ENCODE measurements around the gene ZP1.

ZP1 gene

GRCh38 chr11:60878245-60879101 lies 11.1 kb downstream of the ZP1 start:
- H3K9ac ChIP-seq (ENCODE audit: low read depth, low read length) = no peak overlapping the region
- H3K4me3 ChIP-seq (ENCODE audit: low read depth, low read length) = no peak overlapping the region
- no peaks in the 10 kb centered on the region for H3K27me3 ChIP-seq (ENCODE audit: control insufficient read depth, insufficient read depth, low read length)
- H3K4me1 ChIP-seq (ENCODE audit: control insufficient read depth, insufficient read depth, low read length) = no peaks in the 10 kb centered on the region
- H3K36me3 ChIP-seq (ENCODE audit: control insufficient read depth, insufficient read depth, low read length) = peaks cover 3% of the 10 kb centered on the region
- H3K9me3 ChIP-seq (ENCODE audit: control insufficient read depth, insufficient read depth, low read length) = no peaks in the 10 kb centered on the region

GRCh38 chr11:60879104-60879503 lies 11.8 kb downstream of the ZP1 start:
- no peaks in the 10 kb centered on the region for H3K9me3 ChIP-seq (ENCODE audit: control insufficient read depth, insufficient read depth, low read length)
- H3K4me3 ChIP-seq (ENCODE audit: low read depth, low read length) = no peak overlapping the region
- peaks cover 3% of the 10 kb centered on the region for H3K36me3 ChIP-seq (ENCODE audit: control insufficient read depth, insufficient read depth, low read length)
- no peaks in the 10 kb centered on the region for H3K4me1 ChIP-seq (ENCODE audit: control insufficient read depth, insufficient read depth, low read length)
- H3K9ac ChIP-seq (ENCODE audit: low read depth, low read length) = no peak overlapping the region
- H3K27me3 ChIP-seq (ENCODE audit: control insufficient read depth, insufficient read depth, low read length) = no peaks in the 10 kb centered on the region

GRCh38 chr11:60879971-60880588 lies 12.7 kb downstream of the ZP1 start:
- H3K27me3 ChIP-seq (ENCODE audit: control insufficient read depth, insufficient read depth, low read length) = no peaks in the 10 kb centered on the region
- no peaks in the 10 kb centered on the region for H3K36me3 ChIP-seq (ENCODE audit: control insufficient read depth, insufficient read depth, low read length)
- no peak overlapping the region for H3K4me3 ChIP-seq (ENCODE audit: low read depth, low read length)
- no peaks in the 10 kb centered on the region for H3K4me1 ChIP-seq (ENCODE audit: control insufficient read depth, insufficient read depth, low read length)
- H3K9ac ChIP-seq (ENCODE audit: low read depth, low read length) = no peak overlapping the region
- H3K9me3 ChIP-seq (ENCODE audit: control insufficient read depth, insufficient read depth, low read length) = no peaks in the 10 kb centered on the region

DNA sequence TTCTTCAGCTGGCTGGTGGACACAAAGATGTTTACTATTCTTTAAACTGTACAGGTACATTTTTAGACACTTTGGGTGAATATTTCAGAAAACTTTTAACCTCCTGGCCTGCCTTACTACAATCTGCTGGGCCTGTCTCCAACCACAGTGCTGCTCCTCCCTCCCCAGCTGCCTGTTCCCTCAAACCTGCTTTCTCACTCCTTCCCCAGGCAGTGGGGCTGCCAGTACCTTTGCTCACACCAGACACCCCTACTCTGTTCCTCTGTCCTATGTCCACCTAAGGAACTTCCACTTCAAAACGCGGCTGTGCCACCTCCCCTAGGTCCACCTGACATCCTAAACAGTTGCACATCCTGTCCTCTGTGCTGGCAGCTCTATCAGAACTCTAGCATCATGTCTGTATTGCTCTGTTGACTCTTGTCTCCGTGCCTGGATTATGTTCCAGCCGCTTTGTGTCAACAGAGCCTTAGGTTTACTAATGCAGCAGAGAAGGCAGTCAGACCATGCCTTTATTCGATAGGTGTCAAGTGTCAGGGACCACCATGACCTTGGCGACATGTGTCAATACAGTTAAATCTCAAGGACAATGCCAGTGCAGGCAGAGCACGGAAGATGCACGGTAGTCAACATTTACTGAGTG lies 13.4 kb downstream of the ZP1 start:
- Histone ChIP-seq H3K36me3 (ENCODE audit: control insufficient read depth, insufficient read depth, low read length) (no peaks in the 10 kb centered on the region), H3K4me1 (ENCODE audit: control insufficient read depth, insufficient read depth, low read length) (no peaks in the 10 kb centered on the region), H3K9me3 (ENCODE audit: control insufficient read depth, insufficient read depth, low read length) (no peaks in the 10 kb centered on the region), H3K9ac (ENCODE audit: low read depth, low read length) (no peak overlapping the region), H3K4me3 (ENCODE audit: low read depth, low read length) (no peak overlapping the region), H3K27me3 (ENCODE audit: control insufficient read depth, insufficient read depth, low read length) (no peaks in the 10 kb centered on the region)

DNA sequence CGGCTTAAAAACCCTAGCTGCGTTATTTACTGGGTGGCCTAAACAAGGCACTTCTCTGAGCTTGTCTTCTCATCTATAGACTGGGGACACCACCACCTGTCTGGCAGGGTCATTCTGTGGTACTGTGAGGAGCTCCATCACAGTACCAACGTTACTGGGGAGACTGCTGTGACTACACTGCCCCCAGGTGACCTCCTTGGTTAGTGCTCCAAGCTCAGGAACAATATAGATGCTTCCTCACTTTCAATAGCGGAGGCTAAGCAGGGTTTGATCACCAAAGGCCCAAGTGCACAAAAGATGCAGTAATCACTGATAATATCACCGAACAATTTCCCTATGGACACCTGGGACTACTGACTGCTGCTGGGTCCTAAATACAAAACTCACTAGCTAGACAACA lies 20.2 kb downstream of the ZP1 start:
- H3K27me3 ChIP-seq (ENCODE audit: control insufficient read depth, insufficient read depth, low read length) = no peaks in the 10 kb centered on the region
- no peaks in the 10 kb centered on the region for H3K9me3 ChIP-seq (ENCODE audit: control insufficient read depth, insufficient read depth, low read length)
- peaks cover 11% of the 10 kb centered on the region for H3K36me3 ChIP-seq (ENCODE audit: control insufficient read depth, insufficient read depth, low read length)
- H3K4me3 ChIP-seq (ENCODE audit: low read depth, low read length) = no peak overlapping the region
- no peak overlapping the region for H3K9ac ChIP-seq (ENCODE audit: low read depth, low read length)
- no peaks in the 10 kb centered on the region for H3K4me1 ChIP-seq (ENCODE audit: control insufficient read depth, insufficient read depth, low read length)

DNA sequence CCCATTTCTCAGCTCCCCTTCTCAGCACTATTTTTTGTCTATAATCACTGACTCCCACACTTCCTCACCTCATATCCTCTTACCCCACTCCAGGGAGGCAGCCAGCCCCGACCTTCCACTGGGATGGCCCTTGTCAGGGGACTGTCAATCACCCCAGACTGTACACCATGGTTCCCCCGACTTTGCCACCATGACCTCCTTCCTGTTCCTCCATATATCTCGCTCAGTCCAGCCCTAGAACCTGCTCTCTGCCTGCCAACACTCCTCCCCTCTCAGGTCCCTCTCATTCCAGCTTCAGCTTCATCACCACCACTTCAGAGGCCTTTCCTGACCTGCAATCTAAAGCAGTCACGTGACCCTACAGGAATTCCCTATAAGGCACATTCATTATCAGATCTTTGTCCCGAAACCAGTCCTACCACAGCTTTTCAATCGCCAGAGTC lies 22.5 kb downstream of the ZP1 start:
- Histone ChIP-seq H3K27me3 (ENCODE audit: control insufficient read depth, insufficient read depth, low read length) (no peaks in the 10 kb centered on the region), H3K9me3 (ENCODE audit: control insufficient read depth, insufficient read depth, low read length) (no peaks in the 10 kb centered on the region), H3K4me1 (ENCODE audit: control insufficient read depth, insufficient read depth, low read length) (no peaks in the 10 kb centered on the region), H3K36me3 (ENCODE audit: control insufficient read depth, insufficient read depth, low read length) (peaks cover 16% of the 10 kb centered on the region), H3K9ac (ENCODE audit: low read depth, low read length) (no peak overlapping the region), H3K4me3 (ENCODE audit: low read depth, low read length) (no peak overlapping the region)

- Histone ChIP-seq H3K9me3 (ENCODE audit: control insufficient read depth, insufficient read depth, low read length) (no peaks in the 10 kb centered on the region), H3K27me3 (ENCODE audit: control insufficient read depth, insufficient read depth, low read length) (no peaks in the 10 kb centered on the region), H3K4me3 (ENCODE audit: low read depth, low read length) (no peak overlapping the region), H3K9ac (ENCODE audit: low read depth, low read length) (no peak overlapping the region), H3K4me1 (ENCODE audit: control insufficient read depth, insufficient read depth, low read length) (no peaks in the 10 kb centered on the region), H3K36me3 (ENCODE audit: control insufficient read depth, insufficient read depth, low read length) (peaks cover 21% of the 10 kb centered on the region)
Measured at GRCh38 chr11:60890696-60891095, 23.4 kb downstream of the ZP1 start.

DNA sequence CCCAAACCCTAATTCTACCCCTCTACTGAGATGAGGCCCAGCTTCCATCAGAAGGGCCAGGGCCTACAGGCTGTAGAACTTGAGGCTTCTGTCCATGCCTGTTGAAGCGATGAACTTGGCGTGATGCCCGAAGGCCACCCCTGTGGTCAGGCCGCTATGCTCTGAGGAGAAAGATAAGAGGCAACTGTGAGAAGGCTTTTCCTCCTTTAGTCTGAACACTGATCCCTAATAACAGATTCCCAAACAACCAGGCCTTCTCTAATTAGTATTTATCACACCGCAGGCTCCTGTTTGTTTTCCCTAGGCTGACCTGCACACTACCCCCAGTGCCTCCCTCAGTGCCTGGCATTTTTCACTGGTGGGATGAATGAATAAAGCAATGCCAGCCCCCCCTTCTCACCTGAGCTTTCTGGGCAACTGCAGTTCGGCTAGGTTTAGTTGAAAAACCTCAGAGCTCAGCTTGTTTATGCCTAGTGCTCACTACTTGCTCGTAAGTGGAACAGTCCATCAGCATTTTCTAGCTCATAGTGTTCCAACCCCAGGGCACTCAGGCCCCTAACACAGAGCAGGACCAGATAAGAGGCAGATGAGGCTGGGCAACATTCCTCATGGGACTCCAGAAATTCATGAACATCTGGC lies 23.9 kb downstream of the ZP1 start:
- Histone ChIP-seq H3K4me1 (ENCODE audit: control insufficient read depth, insufficient read depth, low read length) (no peaks in the 10 kb centered on the region), H3K9me3 (ENCODE audit: control insufficient read depth, insufficient read depth, low read length) (no peaks in the 10 kb centered on the region), H3K9ac (ENCODE audit: low read depth, low read length) (no peak overlapping the region), H3K4me3 (ENCODE audit: low read depth, low read length) (no peak overlapping the region), H3K36me3 (ENCODE audit: control insufficient read depth, insufficient read depth, low read length) (peaks cover 25% of the 10 kb centered on the region), H3K27me3 (ENCODE audit: control insufficient read depth, insufficient read depth, low read length) (no peaks in the 10 kb centered on the region)

GRCh38 chr11:60895687-60896086 lies 28.3 kb downstream of the ZP1 start:
- Histone ChIP-seq H3K4me1 (ENCODE audit: control insufficient read depth, insufficient read depth, low read length) (no peaks in the 10 kb centered on the region), H3K36me3 (ENCODE audit: control insufficient read depth, insufficient read depth, low read length) (peaks cover 56% of the 10 kb centered on the region)

DNA sequence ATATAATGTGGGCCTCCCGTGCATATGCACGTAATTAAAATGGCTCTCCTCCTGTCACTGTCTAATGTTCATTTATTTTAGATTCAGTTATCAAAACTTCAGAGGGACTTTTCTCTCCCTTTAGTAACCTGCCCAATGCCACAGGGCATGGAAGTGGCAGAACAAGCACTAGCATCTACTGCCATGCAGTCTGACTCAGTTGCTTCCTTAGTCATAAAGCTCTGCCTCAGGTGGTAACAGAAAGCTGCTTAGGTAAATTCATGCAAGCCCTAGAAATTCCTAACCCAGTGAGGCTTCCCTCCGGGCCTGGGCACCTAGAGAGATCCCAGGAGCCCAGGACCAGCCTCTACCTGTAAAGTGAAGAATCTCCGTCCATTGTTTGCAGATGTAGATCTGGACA lies 30.2 kb downstream of the ZP1 start:
- Histone ChIP-seq H3K4me1 (ENCODE audit: control insufficient read depth, insufficient read depth, low read length) (no peaks in the 10 kb centered on the region), H3K36me3 (ENCODE audit: control insufficient read depth, insufficient read depth, low read length) (peaks cover 60% of the 10 kb centered on the region), H3K9me3 (ENCODE audit: control insufficient read depth, insufficient read depth, low read length) (no peaks in the 10 kb centered on the region), H3K9ac (ENCODE audit: low read depth, low read length) (no peak overlapping the region), H3K27me3 (ENCODE audit: control insufficient read depth, insufficient read depth, low read length) (no peaks in the 10 kb centered on the region), H3K4me3 (ENCODE audit: low read depth, low read length) (no peak overlapping the region)

More at GRCh38 chr11:60895687-60896086, 28.3 kb downstream of the ZP1 start:
- H3K4me3 ChIP-seq (ENCODE audit: low read depth, low read length) = no peak overlapping the region
- H3K9ac ChIP-seq (ENCODE audit: low read depth, low read length) = no peak overlapping the region
- no peaks in the 10 kb centered on the region for H3K27me3 ChIP-seq (ENCODE audit: control insufficient read depth, insufficient read depth, low read length)
- no peaks in the 10 kb centered on the region for H3K9me3 ChIP-seq (ENCODE audit: control insufficient read depth, insufficient read depth, low read length)

GRCh38 chr11:60899046-60899936 lies 31.9 kb downstream of the ZP1 start:
- peaks cover 67% of the 10 kb centered on the region for H3K36me3 ChIP-seq (ENCODE audit: control insufficient read depth, insufficient read depth, low read length)
- no peaks in the 10 kb centered on the region for H3K9me3 ChIP-seq (ENCODE audit: control insufficient read depth, insufficient read depth, low read length)
- H3K4me3 ChIP-seq (ENCODE audit: low read depth, low read length) = no peak overlapping the region
- no peaks in the 10 kb centered on the region for H3K4me1 ChIP-seq (ENCODE audit: control insufficient read depth, insufficient read depth, low read length)
- no peaks in the 10 kb centered on the region for H3K27me3 ChIP-seq (ENCODE audit: control insufficient read depth, insufficient read depth, low read length)
- H3K9ac ChIP-seq (ENCODE audit: low read depth, low read length) = no peak overlapping the region

All from iPS-15b (cell line).